ENCODE results near the gene CREBBP.
A peak's percentile ranks its signal among the peaks of the same experiment; 100 is the strongest.

Gene CREBBP

GRCh38 chr16:3712861-3713372 is 167.6 kb downstream of the CREBBP start:
- H3K36me3 ChIP-seq (replicated peaks) = peaks cover 45% of the 10 kb centered on the region
- in situ Hi-C loops (cut with MboI; ENCODE audit: low sequenced_read_pairs) = no loop called here
- H3K27me3 ChIP-seq (ENCODE audit: low read depth) = no peaks in the 10 kb centered on the region

GRCh38 chr16:3706253-3707012 is 174.1 kb downstream of the CREBBP start:
- H3K27me3 ChIP-seq (ENCODE audit: low read depth) = no peaks in the 10 kb centered on the region
- peaks cover 24% of the 10 kb centered on the region for H3K36me3 ChIP-seq (replicated peaks)
- no peaks in the 10 kb centered on the region for H3K9me3 ChIP-seq
- no peak overlapping the region for H3K4me3 ChIP-seq
- no peaks in the 10 kb centered on the region for H3K4me1 ChIP-seq
- in situ Hi-C loops (cut with MboI; ENCODE audit: low sequenced_read_pairs) = no loop called here
- no peak for DNase-seq (ENCODE audit: low spot score in 2 of 2)

More at GRCh38 chr16:3712861-3713372, 167.6 kb downstream of the CREBBP start:
- H3K4me1 ChIP-seq = peaks cover 24% of the 10 kb centered on the region
- DNase-seq (ENCODE audit: low spot score in 2 of 2) = no peak
- H3K4me3 ChIP-seq = no peak overlapping the region
- no peaks in the 10 kb centered on the region for H3K9me3 ChIP-seq

GRCh38 chr16:3702082-3702481 is 178.4 kb downstream of the CREBBP start:
- Histone ChIP-seq H3K9me3 (no peaks in the 10 kb centered on the region), H3K36me3 (replicated peaks) (peaks cover 20% of the 10 kb centered on the region), H3K4me3 (no peak overlapping the region), H3K4me1 (no peaks in the 10 kb centered on the region), H3K27me3 (ENCODE audit: low read depth) (no peaks in the 10 kb centered on the region)
- in situ Hi-C loops (cut with MboI; ENCODE audit: low sequenced_read_pairs) = no loop called here
- no peak for DNase-seq (ENCODE audit: low spot score in 2 of 2)

GRCh38 chr16:3701531-3701930 is 179.0 kb downstream of the CREBBP start:
- no peak overlapping the region for H3K4me3 ChIP-seq
- in situ Hi-C loops (cut with MboI; ENCODE audit: low sequenced_read_pairs) = no loop called here
- DNase-seq (ENCODE audit: low spot score in 2 of 2) = no peak
- no peaks in the 10 kb centered on the region for H3K9me3 ChIP-seq
- H3K4me1 ChIP-seq = no peaks in the 10 kb centered on the region
- H3K36me3 ChIP-seq (replicated peaks) = peaks cover 17% of the 10 kb centered on the region
- no peaks in the 10 kb centered on the region for H3K27me3 ChIP-seq (ENCODE audit: low read depth)

GRCh38 chr16:3698941-3699340 is 181.6 kb downstream of the CREBBP start:
- no peaks in the 10 kb centered on the region for H3K4me1 ChIP-seq
- peaks cover 22% of the 10 kb centered on the region for H3K36me3 ChIP-seq (replicated peaks)
- H3K4me3 ChIP-seq = no peak overlapping the region
- H3K27me3 ChIP-seq (ENCODE audit: low read depth) = no peaks in the 10 kb centered on the region
- in situ Hi-C loops (cut with MboI; ENCODE audit: low sequenced_read_pairs) = no loop called here
- H3K9me3 ChIP-seq = no peaks in the 10 kb centered on the region
- no peak for DNase-seq (ENCODE audit: low spot score in 2 of 2)

GRCh38 chr16:3696425-3697218 is 183.9 kb downstream of the CREBBP start:
- in situ Hi-C loops (cut with MboI; ENCODE audit: low sequenced_read_pairs) = no loop called here
- no peaks in the 10 kb centered on the region for H3K27me3 ChIP-seq (ENCODE audit: low read depth)
- no peaks in the 10 kb centered on the region for H3K9me3 ChIP-seq
- no peaks in the 10 kb centered on the region for H3K4me1 ChIP-seq
- no peak for DNase-seq (ENCODE audit: low spot score in 2 of 2)
- H3K36me3 ChIP-seq (replicated peaks) = peaks cover 14% of the 10 kb centered on the region
- H3K4me3 ChIP-seq = no peak overlapping the region

GRCh38 chr16:3695610-3696369 is 184.7 kb downstream of the CREBBP start:
- in situ Hi-C loops (cut with MboI; ENCODE audit: low sequenced_read_pairs) = no loop called here
- Histone ChIP-seq H3K4me1 (no peaks in the 10 kb centered on the region), H3K36me3 (replicated peaks) (peaks cover 14% of the 10 kb centered on the region), H3K27me3 (ENCODE audit: low read depth) (no peaks in the 10 kb centered on the region), H3K4me3 (no peak overlapping the region), H3K9me3 (no peaks in the 10 kb centered on the region)
- DNase-seq (ENCODE audit: low spot score in 2 of 2) = no peak

GRCh38 chr16:3694051-3694450 is 186.5 kb downstream of the CREBBP start:
- DNase-seq (ENCODE audit: low spot score in 2 of 2) = no peak
- Histone ChIP-seq H3K4me1 (peaks cover 2% of the 10 kb centered on the region; the same call in 1 of the 2 replicates), H3K27me3 (ENCODE audit: low read depth) (no peaks in the 10 kb centered on the region), H3K36me3 (replicated peaks) (peaks cover 26% of the 10 kb centered on the region), H3K9me3 (no peaks in the 10 kb centered on the region), H3K4me3 (no peak overlapping the region)
- in situ Hi-C loops (cut with MboI; ENCODE audit: low sequenced_read_pairs) = no loop called here

- Histone ChIP-seq H3K4me1 (peaks cover 2% of the 10 kb centered on the region; the same call in 1 of the 2 replicates), H3K27me3 (ENCODE audit: low read depth) (no peaks in the 10 kb centered on the region), H3K36me3 (replicated peaks) (peaks cover 47% of the 10 kb centered on the region), H3K9me3 (no peaks in the 10 kb centered on the region), H3K4me3 (no peak overlapping the region)
- no peak for DNase-seq (ENCODE audit: low spot score in 2 of 2)
- in situ Hi-C loops (cut with MboI; ENCODE audit: low sequenced_read_pairs) = no loop called here
These were observed 188.8 kb downstream of the CREBBP start for GRCh38 chr16:3691761-3692160.

GRCh38 chr16:3690980-3691720 is 189.4 kb downstream of the CREBBP start:
- DNase-seq (ENCODE audit: low spot score in 2 of 2) = no peak
- Histone ChIP-seq H3K4me1 (peaks cover 2% of the 10 kb centered on the region; the same call in 1 of the 2 replicates), H3K9me3 (no peaks in the 10 kb centered on the region), H3K27me3 (ENCODE audit: low read depth) (no peaks in the 10 kb centered on the region), H3K4me3 (no peak overlapping the region), H3K36me3 (replicated peaks) (peaks cover 53% of the 10 kb centered on the region)
- in situ Hi-C loops (cut with MboI; ENCODE audit: low sequenced_read_pairs) = no loop called here

- Histone ChIP-seq H3K4me3 (no peak overlapping the region), H3K36me3 (replicated peaks) (peaks cover 54% of the 10 kb centered on the region), H3K27me3 (ENCODE audit: low read depth) (no peaks in the 10 kb centered on the region), H3K4me1 (peaks cover 2% of the 10 kb centered on the region; the same call in 1 of the 2 replicates), H3K9me3 (no peaks in the 10 kb centered on the region)
- in situ Hi-C loops (cut with MboI; ENCODE audit: low sequenced_read_pairs) = no loop called here
- DNase-seq (ENCODE audit: low spot score in 2 of 2) = peak; percentile 76 to 92
These were observed 190.0 kb downstream of the CREBBP start for GRCh38 chr16:3690470-3690928.

- Histone ChIP-seq H3K36me3 (replicated peaks) (peaks cover 61% of the 10 kb centered on the region), H3K27me3 (ENCODE audit: low read depth) (no peaks in the 10 kb centered on the region), H3K9me3 (no peaks in the 10 kb centered on the region), H3K4me1 (peaks cover 2% of the 10 kb centered on the region; the same call in 1 of the 2 replicates), H3K4me3 (no peak overlapping the region)
- DNase-seq (ENCODE audit: low spot score in 2 of 2) = no peak
- in situ Hi-C loops (cut with MboI; ENCODE audit: low sequenced_read_pairs) = no loop called here
These were observed 190.8 kb downstream of the CREBBP start for GRCh38 chr16:3689731-3690130.

- Histone ChIP-seq H3K27me3 (ENCODE audit: low read depth) (no peaks in the 10 kb centered on the region), H3K9me3 (no peaks in the 10 kb centered on the region), H3K4me1 (peaks cover 2% of the 10 kb centered on the region; the same call in 1 of the 2 replicates), H3K4me3 (no peak overlapping the region), H3K36me3 (replicated peaks) (peaks cover 81% of the 10 kb centered on the region)
- in situ Hi-C loops (cut with MboI; ENCODE audit: low sequenced_read_pairs) = no loop called here
- no peak for DNase-seq (ENCODE audit: low spot score in 2 of 2)
These were observed 192.7 kb downstream of the CREBBP start for GRCh38 chr16:3687792-3688191.
